Kidney (tissue), 14 donors: Measurements from ENCODE around the gene PAEP. TPM values are rescaled to one million over a fixed set of nuclear protein-coding genes. Genes with fewer than 3 reads are reported as not detected.
"Not testable (repeated sequence)": the region's sequence is repeated elsewhere in the genome, so short reads cannot be mapped to it uniquely, and the experiment has no call there.

Experiments
- DNase-seq, 5 donors: peaks; one replicate each; pipeline ENCODE4 v3.0.0-alpha.2; 2013 to 2020
- FAIRE-seq: peaks from 2 replicates; lab custom pipeline; 2012; peaks lifted over from hg19 to GRCh38; lab: Jason Lieb, UNC
- H3K27ac ChIP-seq, 2 donors: one replicate each; pipeline ENCODE4 v1.7.0; 2013; ENCODE audit warnings: low read depth in 2 of 2, low read length in 2 of 2, inconsistent platforms in 1 of 2
- H3K27me3 ChIP-seq: one replicate; pipeline ENCODE4 v1.7.1; 2013; ENCODE audit warnings: low read length, inconsistent platforms; ENCODE audit not compliant: control insufficient read depth, insufficient read depth
- H3K36me3 ChIP-seq, 3 donors: one replicate each; pipeline versions ENCODE4 v1.7.0 to v1.7.1; 2013; ENCODE audit warnings: low read length in 3 of 3, control low read depth in 1 of 3, inconsistent platforms in 1 of 3; ENCODE audit not compliant: insufficient read depth in 3 of 3, control insufficient read depth in 2 of 3
- H3K4me1 ChIP-seq, 3 donors: one replicate each; pipeline versions ENCODE4 v1.7.0 to v1.7.1; 2013; ENCODE audit warnings: low read length in 3 of 3, inconsistent platforms in 1 of 3, low read depth in 1 of 3; ENCODE audit not compliant: control insufficient read depth in 2 of 3, insufficient read depth in 2 of 3
- H3K4me3 ChIP-seq, 3 donors: one replicate each; pipeline versions ENCODE4 v1.7.0 to v1.8.1; 2013; ENCODE audit warnings: low read length in 3 of 3, control low read depth in 1 of 3, inconsistent platforms in 1 of 3
- H3K9ac ChIP-seq, 3 donors: one replicate each; pipeline versions ENCODE4 v1.7.0 to v1.7.1; 2013; ENCODE audit warnings: low read length in 3 of 3, control low read depth in 1 of 3, inconsistent platforms in 1 of 3
- H3K9me3 ChIP-seq, 3 donors: one replicate each; pipeline versions ENCODE4 v1.7.0 to v1.7.1; 2013; ENCODE audit warnings: low read length in 3 of 3, control low read depth in 1 of 3, inconsistent platforms in 1 of 3; ENCODE audit not compliant: control insufficient read depth in 2 of 3, insufficient read depth in 1 of 3
- intact Hi-C: fragments of 100-400 bp; cut with DNase I; formaldehyde crosslinking; loops from one replicate; pipeline ENCODE4 v1.11.1; 2022
- polyA plus RNA-seq: library from polyadenylated mRNA; stranded (reverse); fragments of 350-450 nt; fragmentation: Illumina TruSeq; extraction: RNeasy Lipid Tissue Mini Kit (QIAGEN cat#74804); gene quantifications from one replicate; pipeline ENCODE4 v1.2.3, GENCODE V29; 2014; ENCODE audit warnings: low read depth, low replicate concordance; ENCODE audit not compliant: insufficient read depth
- total RNA-seq: library from RNA; stranded (reverse); fragmentation: NEBNext Ultra II Directional; extraction: Animal tissue kit (Norgen Biotek cat#: 25700); gene quantifications from one replicate; pipeline ENCODE4 v1.2.1, GENCODE V29; 2021
- TF ChIP-seq, protein P1 (sequence below): IDR thresholded peaks from 3 replicates; pipeline ENCODE4 v1.5.1; 2012; ENCODE audit warnings: mild to moderate bottlenecking, moderate library complexity, borderline replicate concordance; ENCODE audit not compliant: insufficient read depth; ENCODE audit errors: extremely low read depth
- donor health status: control.
- donor health status: control.
- donor health status: control.
- donor health status: control.
- donor health status: control.
- donor health status: DM: yes; HTN: yes; CAD: no.
- donor health status: Normal renal cell carcinoma (clear cell type).

Gene PAEP
- total and polyA plus RNA-seq, 2 donors from 2014 or later = not detected

- intact Hi-C loops = no loop called here
- Histone ChIP-seq H3K36me3 (no peaks in the 10 kb centered on the region), H3K9me3 (no peaks in the 10 kb centered on the region), H3K9ac (no peak overlapping the region), H3K4me3 (no peak overlapping the region), H3K27me3 (no peaks in the 10 kb centered on the region), H3K27ac (no peak overlapping the region), H3K4me1 (no peaks in the 10 kb centered on the region)
- DNase-seq (no peak), FAIRE-seq (no peak)
- TF ChIP-seq, protein P1, sequence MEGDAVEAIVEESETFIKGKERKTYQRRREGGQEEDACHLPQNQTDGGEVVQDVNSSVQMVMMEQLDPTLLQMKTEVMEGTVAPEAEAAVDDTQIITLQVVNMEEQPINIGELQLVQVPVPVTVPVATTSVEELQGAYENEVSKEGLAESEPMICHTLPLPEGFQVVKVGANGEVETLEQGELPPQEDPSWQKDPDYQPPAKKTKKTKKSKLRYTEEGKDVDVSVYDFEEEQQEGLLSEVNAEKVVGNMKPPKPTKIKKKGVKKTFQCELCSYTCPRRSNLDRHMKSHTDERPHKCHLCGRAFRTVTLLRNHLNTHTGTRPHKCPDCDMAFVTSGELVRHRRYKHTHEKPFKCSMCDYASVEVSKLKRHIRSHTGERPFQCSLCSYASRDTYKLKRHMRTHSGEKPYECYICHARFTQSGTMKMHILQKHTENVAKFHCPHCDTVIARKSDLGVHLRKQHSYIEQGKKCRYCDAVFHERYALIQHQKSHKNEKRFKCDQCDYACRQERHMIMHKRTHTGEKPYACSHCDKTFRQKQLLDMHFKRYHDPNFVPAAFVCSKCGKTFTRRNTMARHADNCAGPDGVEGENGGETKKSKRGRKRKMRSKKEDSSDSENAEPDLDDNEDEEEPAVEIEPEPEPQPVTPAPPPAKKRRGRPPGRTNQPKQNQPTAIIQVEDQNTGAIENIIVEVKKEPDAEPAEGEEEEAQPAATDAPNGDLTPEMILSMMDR = no peak
Observed at GRCh38 chr9:135547756-135548736, 13.5 kb upstream of the PAEP start.

GRCh38 chr9:135549478-135550343, 11.8 kb upstream of the PAEP start:
- H3K4me1 ChIP-seq, DNase-seq, FAIRE-seq, H3K27ac ChIP-seq, H3K9me3 ChIP-seq, intact Hi-C loops, H3K27me3 ChIP-seq, H3K36me3 ChIP-seq, H3K9ac ChIP-seq, H3K4me3 ChIP-seq: not testable (repeated sequence)

GRCh38 chr9:135550344-135550918, 11.1 kb upstream of the PAEP start:
- no peak overlapping the region for H3K4me3 ChIP-seq
- H3K36me3 ChIP-seq = no peaks in the 10 kb centered on the region
- DNase-seq (no peak), FAIRE-seq (no peak)
- intact Hi-C loops = no loop called here
- H3K27ac ChIP-seq = no peak overlapping the region
- TF ChIP-seq, protein P1 = no peak
- H3K9ac ChIP-seq = no peak overlapping the region
- no peaks in the 10 kb centered on the region for H3K4me1 ChIP-seq
- H3K9me3 ChIP-seq = no peaks in the 10 kb centered on the region
- H3K27me3 ChIP-seq = no peaks in the 10 kb centered on the region

- Histone ChIP-seq H3K27ac (no peak overlapping the region), H3K9ac (no peak overlapping the region), H3K4me3 (no peak overlapping the region), H3K4me1 (no peaks in the 10 kb centered on the region), H3K9me3 (no peaks in the 10 kb centered on the region), H3K36me3 (no peaks in the 10 kb centered on the region), H3K27me3 (no peaks in the 10 kb centered on the region)
- TF ChIP-seq, protein P1 = no peak
- FAIRE-seq = no peak
- DNase-seq = no peak
- intact Hi-C loops = no loop called here
Observed at GRCh38 chr9:135551031-135551430, 10.5 kb upstream of the PAEP start.
